NCI-H1105 treated with DMSO at 0.1 percent for 48 hours (cell line): ENCODE results near the gene HPSE2.
"Not testable (repeated sequence)": the region's sequence is repeated elsewhere in the genome, so short reads cannot be mapped to it uniquely, and the experiment has no call there.

Experiments
- DNase-seq: peaks from one replicate; lab custom pipeline; 2025; lab: John Stamatoyannopoulos, UW

The HPSE2 gene

GRCh38 chr10:99235658-99236626 lies at the start of gene HPSE2:
HPSE2 (minus strand) TSS chr10:99235852.
- no peak for DNase-seq

- DNase-seq = no peak
Observed at GRCh38 chr10:99280472-99280871, 44.8 kb upstream of the HPSE2 start.

- DNase-seq = no peak
Observed at GRCh38 chr10:99279626-99280111, 44.0 kb upstream of the HPSE2 start.

- DNase-seq = no peak
Observed at GRCh38 chr10:99276848-99277486, 41.3 kb upstream of the HPSE2 start.

- DNase-seq = peak; percentile 48
Observed at GRCh38 chr10:99266383-99266782, 30.7 kb upstream of the HPSE2 start.

- DNase-seq = no peak
Observed at GRCh38 chr10:99248824-99249223, 13.2 kb upstream of the HPSE2 start.

GRCh38 chr10:99247893-99248292 lies 12.2 kb upstream of the HPSE2 start:
- not testable (repeated sequence) for DNase-seq

- no peak for DNase-seq
Observed at GRCh38 chr10:99236627-99237309, 1.1 kb upstream of the HPSE2 start.

GRCh38 chr10:99234791-99235657 lies 628 bp downstream of the HPSE2 start:
- DNase-seq = no peak

- no peak for DNase-seq
Observed at GRCh38 chr10:99234041-99234790, 1.4 kb downstream of the HPSE2 start.

- no peak for DNase-seq
Observed at GRCh38 chr10:99233689-99234037, 2.0 kb downstream of the HPSE2 start.

- no peak for DNase-seq
Observed at GRCh38 chr10:99233000-99233688, 2.5 kb downstream of the HPSE2 start.

- peak; percentile 32 for DNase-seq
Observed at GRCh38 chr10:99232360-99232999, 3.2 kb downstream of the HPSE2 start.

- DNase-seq = no peak
Observed at GRCh38 chr10:99224766-99225165, 10.9 kb downstream of the HPSE2 start.

GRCh38 chr10:99207340-99207739 lies 28.3 kb downstream of the HPSE2 start:
- no peak for DNase-seq

- DNase-seq = no peak
Observed at GRCh38 chr10:99203310-99203709, 32.3 kb downstream of the HPSE2 start.

- no peak for DNase-seq
Observed at GRCh38 chr10:99172950-99173349, 62.7 kb downstream of the HPSE2 start.

- peak; percentile 29 for DNase-seq
Observed at GRCh38 chr10:99172128-99172738, 63.4 kb downstream of the HPSE2 start.

GRCh38 chr10:99170116-99170675 lies 65.5 kb downstream of the HPSE2 start:
- DNase-seq = no peak
